SK-N-SH (cell line): ENCODE results near the gene TBC1D21. TPM values are rescaled to one million over a fixed set of nuclear protein-coding genes. Genes with fewer than 3 reads are reported as not detected.

Source experiments
- CTCF ChIA-PET: fragments of 300-600, 350-600 bp; formaldehyde crosslinking; extraction: SDS; loops from one replicate; lab custom pipeline; 2021; lab: Yijun Ruan, JAX
- POLR2A ChIA-PET: fragments of 350-600 bp; sonication (Branson Sonifier 250); formaldehyde crosslinking; extraction: SDS; loops from one replicate; lab custom pipeline; 2020; ENCODE audit warnings: antibody characterized with exemption, inconsistent platforms; lab: Yijun Ruan, JAX
- DNase-seq: peaks from one replicate; pipeline ENCODE4 v3.0.0; 2012
- H2AFZ ChIP-seq: fragments of 200-600 bp; sonication (generic); 2 replicates; pipeline ENCODE4 v1.8.1; 2016; ENCODE audit warnings: antibody characterized with exemption, mild to moderate bottlenecking, low read depth
- H3F3A ChIP-seq: fragments of 200-600 bp; sonication (generic); replicated peaks from 2 replicates; pipeline ENCODE3; 2016; ENCODE audit warnings: antibody characterized with exemption, mild to moderate bottlenecking; ENCODE audit not compliant: insufficient read depth
- H3K27ac ChIP-seq, 2 experiments: fragments of 200-500 bp in 1 of 2; fragments of 200-600 bp in 1 of 2; sonication (Bioruptor generic) in 1 of 2; sonication (generic), shearing (Covaris generic) in 1 of 2; 2 replicates each; pipeline versions ENCODE4 v1.5.1 to v1.6.1; 2014 to 2016; ENCODE audit warnings: low read depth in 2 of 2, inconsistent platforms in 1 of 2, low read length in 1 of 2, mild to moderate bottlenecking in 1 of 2, mixed read lengths in 1 of 2
- H3K27me3 ChIP-seq: fragments of 200-600 bp; sonication (generic), shearing (Covaris generic); 2 replicates; pipeline ENCODE4 v1.6.1; 2016; ENCODE audit warnings: mixed run types; ENCODE audit not compliant: insufficient read depth
- H3K36me3 ChIP-seq, 2 experiments: fragments of 200-500 bp in 1 of 2; fragments of 200-600 bp in 1 of 2; sonication (Bioruptor generic) in 1 of 2; sonication (generic) in 1 of 2; replicated peaks in 1 of 2; 2 replicates each; pipeline versions ENCODE3 to v1.5.1; 2014 to 2016; ENCODE audit warnings: low read length in 1 of 2, mild to moderate bottlenecking in 1 of 2; ENCODE audit not compliant: insufficient read depth in 2 of 2, control insufficient read depth in 1 of 2
- H3K4me1 ChIP-seq, 2 experiments: fragments of 200-500 bp in 1 of 2; fragments of 200-600 bp in 1 of 2; sonication (Bioruptor generic) in 1 of 2; sonication (generic), shearing (Covaris generic) in 1 of 2; 2 replicates each; pipeline versions ENCODE4 v1.5.1 to v1.6.1; 2014 to 2016; ENCODE audit warnings: low read depth in 1 of 2, low read length in 1 of 2, mixed run types in 1 of 2; ENCODE audit not compliant: insufficient read depth in 2 of 2, control insufficient read depth in 1 of 2
- H3K4me2 ChIP-seq: fragments of 200-600 bp; sonication (generic), shearing (Covaris generic); 2 replicates; pipeline ENCODE4 v1.6.1; 2017; ENCODE audit warnings: mixed run types
- H3K4me3 ChIP-seq, 2 experiments: fragments of 200-500 bp in 1 of 2; fragments of 200-600 bp in 1 of 2; sonication (Bioruptor generic) in 1 of 2; sonication (generic), shearing (Covaris generic) in 1 of 2; 2 replicates each; pipeline versions ENCODE4 v1.5.1 to v1.8.1; 2014 to 2016; ENCODE audit warnings: low read depth in 2 of 2, inconsistent platforms in 1 of 2, low read length in 1 of 2, mild to moderate bottlenecking in 1 of 2, mixed read lengths in 1 of 2, moderate library complexity in 1 of 2
- H3K79me2 ChIP-seq: fragments of 200-600 bp; sonication (generic); 2 replicates; pipeline ENCODE4 v1.8.1; 2017; ENCODE audit warnings: mild to moderate bottlenecking; ENCODE audit not compliant: insufficient read depth
- H3K9ac ChIP-seq: fragments of 200-600 bp; sonication (generic); 2 replicates; pipeline ENCODE4 v1.6.1; 2017; ENCODE audit warnings: mixed run types
- H3K9me2 ChIP-seq: fragments of 200-600 bp; sonication (generic); 2 replicates; pipeline ENCODE4 v1.6.1; 2017; ENCODE audit warnings: mixed run types
- H3K9me3 ChIP-seq: fragments of 200-600 bp; sonication (generic); 2 replicates; pipeline ENCODE4 v1.6.1; 2017; ENCODE audit warnings: mixed run types, mild to moderate bottlenecking, moderate library complexity
- H4K20me1 ChIP-seq: fragments of 200-600 bp; sonication (generic); 2 replicates; pipeline ENCODE4 v1.6.1; 2017; ENCODE audit warnings: mild to moderate bottlenecking, mixed run types; ENCODE audit not compliant: insufficient read depth
- ELF1 ChIP-seq: IDR thresholded peaks from 2 replicates; pipeline ENCODE4 v1.4.0; 2012
- EP300 ChIP-seq, 2 experiments: IDR thresholded peaks; 2 replicates each; pipeline versions ENCODE4 v1.4.0 to v1.6.1; 2012; ENCODE audit warnings: borderline replicate concordance in 1 of 2, low read depth in 1 of 2, low read length in 1 of 2
- EZH2phosphoT487 ChIP-seq: fragments of 200-600 bp; sonication (generic); IDR thresholded peaks from 2 replicates; pipeline ENCODE4 v1.6.1; 2017; ENCODE audit warnings: low read depth, mixed run types, mild to moderate bottlenecking, antibody characterized with exemption, moderate library complexity, borderline replicate concordance
- FOXM1 ChIP-seq: IDR thresholded peaks from 2 replicates; pipeline ENCODE4 v1.4.0; 2012; ENCODE audit warnings: low read depth, mild to moderate bottlenecking
- GATA2 ChIP-seq: sonication (generic); formaldehyde crosslinking; IDR thresholded peaks from 2 replicates; pipeline ENCODE4 v1.5.0; 2020; ENCODE audit warnings: mild to moderate bottlenecking, missing genetic modification reagents
- MEF2A ChIP-seq: IDR thresholded peaks from 2 replicates; pipeline ENCODE4 v1.4.0; 2012; ENCODE audit warnings: low read depth, borderline replicate concordance
- NFIC ChIP-seq: IDR thresholded peaks from 2 replicates; pipeline ENCODE4 v1.4.0; 2012; ENCODE audit warnings: borderline replicate concordance
- POLR2AphosphoS5 ChIP-seq: IDR thresholded peaks from 2 replicates; pipeline ENCODE4 v1.6.1; 2012; ENCODE audit warnings: low read depth, low read length
- RFX5 ChIP-seq: IDR thresholded peaks from 2 replicates; pipeline ENCODE4 v1.6.1; 2012; ENCODE audit warnings: mild to moderate bottlenecking, improper control_type of control experiment, low read length
- RXRA ChIP-seq: IDR thresholded peaks from 2 replicates; pipeline ENCODE4 v1.4.0; 2012; ENCODE audit warnings: low read depth, mild to moderate bottlenecking, borderline replicate concordance
- TAF1 ChIP-seq: IDR thresholded peaks from 2 replicates; pipeline ENCODE4 v1.6.1; 2012; ENCODE audit warnings: low read depth, mild to moderate bottlenecking, low read length, moderate library complexity, borderline replicate concordance
- TEAD4 ChIP-seq: IDR thresholded peaks from 2 replicates; pipeline ENCODE4 v1.4.0; 2012; ENCODE audit warnings: mild to moderate bottlenecking, borderline replicate concordance; ENCODE audit not compliant: insufficient read depth
- YY1 ChIP-seq: IDR thresholded peaks from 2 replicates; pipeline ENCODE4 v1.4.0; 2012; ENCODE audit warnings: low read depth, mild to moderate bottlenecking
- WGBS: methylation state at CpG from one replicate; pipeline ENCODE4 v1.1.6; 2017; ENCODE audit warnings: low lambda C conversion rate; 5-methylcytosine and 5-hydroxymethylcytosine counted together
- polyA plus RNA-seq, 3 experiments: library from polyadenylated mRNA; depleted of rRNA; stranded (reverse); fragments of >200 nt; gene quantifications; 2 replicates each; pipeline ENCODE4 v1.2.3, GENCODE V29; 2012
- TF ChIP-seq, protein P1 (sequence below): fragments of 150-350 bp; IDR thresholded peaks from 2 replicates; pipeline ENCODE4 v1.6.1; 2016; ENCODE audit warnings: mild to moderate bottlenecking, low read depth, low read length
- TF ChIP-seq, protein P2 (sequence below): fragments of 200-600 bp; sonication (generic); IDR thresholded peaks from 2 replicates; pipeline ENCODE4 v1.6.1; 2017; ENCODE audit warnings: antibody characterized with exemption, mild to moderate bottlenecking, moderate library complexity
- TF ChIP-seq, protein P3 (sequence below): IDR thresholded peaks from 2 replicates; pipeline ENCODE4; 2012
- TF ChIP-seq, protein P4 (sequence below): IDR thresholded peaks from 2 replicates; pipeline ENCODE4 v1.4.0; 2012; ENCODE audit warnings: low read depth, borderline replicate concordance
- TF ChIP-seq, protein P5 (sequence below): fragments of 150-350 bp; IDR thresholded peaks from 2 replicates; pipeline ENCODE4 v1.6.1; 2017; ENCODE audit warnings: antibody characterized with exemption, low read length, low read depth, borderline replicate concordance
- TF ChIP-seq, protein P6 (sequence below): IDR thresholded peaks from 2 replicates; pipeline ENCODE4 v1.4.0; 2012; ENCODE audit warnings: low read depth, borderline replicate concordance

The TBC1D21 gene, protein sequence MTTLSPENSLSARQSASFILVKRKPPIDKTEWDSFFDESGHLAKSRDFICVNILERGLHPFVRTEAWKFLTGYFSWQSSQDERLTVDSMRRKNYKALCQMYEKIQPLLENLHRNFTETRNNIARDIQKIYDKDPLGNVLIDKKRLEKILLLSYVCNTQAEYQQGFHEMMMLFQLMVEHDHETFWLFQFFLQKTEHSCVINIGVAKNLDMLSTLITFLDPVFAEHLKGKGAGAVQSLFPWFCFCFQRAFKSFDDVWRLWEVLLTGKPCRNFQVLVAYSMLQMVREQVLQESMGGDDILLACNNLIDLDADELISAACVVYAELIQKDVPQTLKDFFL
- not detected in 2 replicates for polyA plus RNA-seq (2012; rRNA removed)
- polyA plus RNA-seq (2012; cell fraction: cytosol; rRNA removed) = not detected in 2 replicates
- not detected in 2 replicates for polyA plus RNA-seq (2012; cell fraction: nucleus; rRNA removed)

DNA sequence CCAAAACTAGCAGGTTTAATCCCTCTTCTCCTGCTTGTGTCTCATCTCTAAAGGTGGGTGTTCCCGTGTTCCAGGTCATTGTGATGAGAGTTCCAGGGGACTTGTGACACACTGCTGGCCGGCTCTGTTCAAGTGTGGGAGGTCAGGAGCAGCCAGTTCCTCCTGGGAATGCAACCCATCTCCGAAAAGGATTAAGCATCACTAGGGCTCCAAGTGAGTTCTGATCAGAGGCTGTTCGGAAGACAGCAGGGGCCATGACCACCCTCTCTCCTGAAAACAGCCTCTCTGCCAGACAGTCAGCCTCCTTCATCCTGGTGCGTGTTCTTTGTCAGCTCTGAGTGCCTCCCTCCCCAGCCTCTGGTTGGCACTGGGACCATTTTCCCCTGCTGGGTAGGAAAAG lies at the start of gene TBC1D21:
TSS of gene TBC1D21 (plus strand) at position 109 of the 400 bp plus-strand sequence. CDS start at position 255, 146 bp downstream.
- no peak within 1 kb of the TSS; a peak in 1 of 4 replicates for H3K4me3 ChIP-seq
- DNase-seq = no peak
- no peaks in the 10 kb centered on the region for H3K9me3 ChIP-seq
- no peak within 1 kb of the TSS for H3K4me2 ChIP-seq
- no peak within 1 kb of the TSS for H2AFZ ChIP-seq
- no peaks in the 10 kb centered on the region for H3K9me2 ChIP-seq
- H3K79me2 ChIP-seq = no peaks in the 10 kb centered on the region
- TF ChIP-seq EP300 (IDR thresholded peaks at IDR 0.05; ENCODE audit: borderline replicate concordance in 1 of 2, low read depth in 1 of 2, low read length in 1 of 2) (no peak), RFX5 (no peak), GATA2 (CRISPR knock-in tag) (no peak), MEF2A (no peak), YY1 (no peak), TAF1 (no peak), ELF1 (no peak), EZH2phosphoT487 (no peak), POLR2AphosphoS5 (no peak), FOXM1 (no peak), TEAD4 (no peak), RXRA (no peak), NFIC (no peak)
- TF ChIP-seq, protein P1, sequence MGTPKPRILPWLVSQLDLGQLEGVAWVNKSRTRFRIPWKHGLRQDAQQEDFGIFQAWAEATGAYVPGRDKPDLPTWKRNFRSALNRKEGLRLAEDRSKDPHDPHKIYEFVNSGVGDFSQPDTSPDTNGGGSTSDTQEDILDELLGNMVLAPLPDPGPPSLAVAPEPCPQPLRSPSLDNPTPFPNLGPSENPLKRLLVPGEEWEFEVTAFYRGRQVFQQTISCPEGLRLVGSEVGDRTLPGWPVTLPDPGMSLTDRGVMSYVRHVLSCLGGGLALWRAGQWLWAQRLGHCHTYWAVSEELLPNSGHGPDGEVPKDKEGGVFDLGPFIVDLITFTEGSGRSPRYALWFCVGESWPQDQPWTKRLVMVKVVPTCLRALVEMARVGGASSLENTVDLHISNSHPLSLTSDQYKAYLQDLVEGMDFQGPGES = no peak
- TF ChIP-seq, protein P2, sequence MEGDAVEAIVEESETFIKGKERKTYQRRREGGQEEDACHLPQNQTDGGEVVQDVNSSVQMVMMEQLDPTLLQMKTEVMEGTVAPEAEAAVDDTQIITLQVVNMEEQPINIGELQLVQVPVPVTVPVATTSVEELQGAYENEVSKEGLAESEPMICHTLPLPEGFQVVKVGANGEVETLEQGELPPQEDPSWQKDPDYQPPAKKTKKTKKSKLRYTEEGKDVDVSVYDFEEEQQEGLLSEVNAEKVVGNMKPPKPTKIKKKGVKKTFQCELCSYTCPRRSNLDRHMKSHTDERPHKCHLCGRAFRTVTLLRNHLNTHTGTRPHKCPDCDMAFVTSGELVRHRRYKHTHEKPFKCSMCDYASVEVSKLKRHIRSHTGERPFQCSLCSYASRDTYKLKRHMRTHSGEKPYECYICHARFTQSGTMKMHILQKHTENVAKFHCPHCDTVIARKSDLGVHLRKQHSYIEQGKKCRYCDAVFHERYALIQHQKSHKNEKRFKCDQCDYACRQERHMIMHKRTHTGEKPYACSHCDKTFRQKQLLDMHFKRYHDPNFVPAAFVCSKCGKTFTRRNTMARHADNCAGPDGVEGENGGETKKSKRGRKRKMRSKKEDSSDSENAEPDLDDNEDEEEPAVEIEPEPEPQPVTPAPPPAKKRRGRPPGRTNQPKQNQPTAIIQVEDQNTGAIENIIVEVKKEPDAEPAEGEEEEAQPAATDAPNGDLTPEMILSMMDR = no peak
- TF ChIP-seq, protein P3, sequence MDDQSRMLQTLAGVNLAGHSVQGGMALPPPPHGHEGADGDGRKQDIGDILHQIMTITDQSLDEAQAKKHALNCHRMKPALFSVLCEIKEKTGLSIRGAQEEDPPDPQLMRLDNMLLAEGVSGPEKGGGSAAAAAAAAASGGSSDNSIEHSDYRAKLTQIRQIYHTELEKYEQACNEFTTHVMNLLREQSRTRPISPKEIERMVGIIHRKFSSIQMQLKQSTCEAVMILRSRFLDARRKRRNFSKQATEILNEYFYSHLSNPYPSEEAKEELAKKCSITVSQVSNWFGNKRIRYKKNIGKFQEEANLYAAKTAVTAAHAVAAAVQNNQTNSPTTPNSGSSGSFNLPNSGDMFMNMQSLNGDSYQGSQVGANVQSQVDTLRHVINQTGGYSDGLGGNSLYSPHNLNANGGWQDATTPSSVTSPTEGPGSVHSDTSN = no peak
- TF ChIP-seq, protein P4, sequence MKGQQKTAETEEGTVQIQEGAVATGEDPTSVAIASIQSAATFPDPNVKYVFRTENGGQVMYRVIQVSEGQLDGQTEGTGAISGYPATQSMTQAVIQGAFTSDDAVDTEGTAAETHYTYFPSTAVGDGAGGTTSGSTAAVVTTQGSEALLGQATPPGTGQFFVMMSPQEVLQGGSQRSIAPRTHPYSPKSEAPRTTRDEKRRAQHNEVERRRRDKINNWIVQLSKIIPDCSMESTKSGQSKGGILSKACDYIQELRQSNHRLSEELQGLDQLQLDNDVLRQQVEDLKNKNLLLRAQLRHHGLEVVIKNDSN = no peak
- TF ChIP-seq, protein P5, sequence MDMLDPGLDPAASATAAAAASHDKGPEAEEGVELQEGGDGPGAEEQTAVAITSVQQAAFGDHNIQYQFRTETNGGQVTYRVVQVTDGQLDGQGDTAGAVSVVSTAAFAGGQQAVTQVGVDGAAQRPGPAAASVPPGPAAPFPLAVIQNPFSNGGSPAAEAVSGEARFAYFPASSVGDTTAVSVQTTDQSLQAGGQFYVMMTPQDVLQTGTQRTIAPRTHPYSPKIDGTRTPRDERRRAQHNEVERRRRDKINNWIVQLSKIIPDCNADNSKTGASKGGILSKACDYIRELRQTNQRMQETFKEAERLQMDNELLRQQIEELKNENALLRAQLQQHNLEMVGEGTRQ = no peak
- TF ChIP-seq, protein P6, sequence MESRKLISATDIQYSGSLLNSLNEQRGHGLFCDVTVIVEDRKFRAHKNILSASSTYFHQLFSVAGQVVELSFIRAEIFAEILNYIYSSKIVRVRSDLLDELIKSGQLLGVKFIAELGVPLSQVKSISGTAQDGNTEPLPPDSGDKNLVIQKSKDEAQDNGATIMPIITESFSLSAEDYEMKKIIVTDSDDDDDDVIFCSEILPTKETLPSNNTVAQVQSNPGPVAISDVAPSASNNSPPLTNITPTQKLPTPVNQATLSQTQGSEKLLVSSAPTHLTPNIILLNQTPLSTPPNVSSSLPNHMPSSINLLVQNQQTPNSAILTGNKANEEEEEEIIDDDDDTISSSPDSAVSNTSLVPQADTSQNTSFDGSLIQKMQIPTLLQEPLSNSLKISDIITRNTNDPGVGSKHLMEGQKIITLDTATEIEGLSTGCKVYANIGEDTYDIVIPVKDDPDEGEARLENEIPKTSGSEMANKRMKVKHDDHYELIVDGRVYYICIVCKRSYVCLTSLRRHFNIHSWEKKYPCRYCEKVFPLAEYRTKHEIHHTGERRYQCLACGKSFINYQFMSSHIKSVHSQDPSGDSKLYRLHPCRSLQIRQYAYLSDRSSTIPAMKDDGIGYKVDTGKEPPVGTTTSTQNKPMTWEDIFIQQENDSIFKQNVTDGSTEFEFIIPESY = no peak
- H3K36me3 ChIP-seq = no peaks in the 10 kb centered on the region
- H3K9ac ChIP-seq = no peak within 1 kb of the TSS
- ChIA-PET CTCF (interaction anchor here (0.6 to 6.3 kb wide), 39 partner anchors 8 to 495 kb away, joined by 3 to 148 read pairs (median 4); no protein-coding TSS in a partner anchor), POLR2A (no interaction called here)
- H3K4me1 ChIP-seq = no peaks in the 10 kb centered on the region; a peak in 1 of 4 replicates
- no peak within 1 kb of the TSS for H3K27ac ChIP-seq
- 48% methylated on average over 5 of the region's 5 CpGs for WGBS
- H4K20me1 ChIP-seq = no peaks in the 10 kb centered on the region
- no peaks in the 10 kb centered on the region for H3F3A ChIP-seq
- no peaks in the 10 kb centered on the region; the same call in 1 of the 2 replicates for H3K27me3 ChIP-seq
